Neural progenitor cell (in vitro differentiated cells): ENCODE measurements around the gene CNTN2.

Experiments used
- EZH2phosphoT487 ChIP-seq: fragments of 200-600 bp; sonication (generic); IDR thresholded peaks from 2 replicates; pipeline ENCODE4 v1.6.1; 2017; ENCODE audit warnings: antibody characterized with exemption
- TF ChIP-seq, protein P1 (sequence below): fragments of 200-600 bp; sonication (generic); IDR thresholded peaks from 2 replicates; pipeline ENCODE4 v1.5.1; 2017; ENCODE audit warnings: antibody characterized with exemption, mild to moderate bottlenecking

GRCh38 chr1:205004351-205004750 is 38.7 kb upstream of the CNTN2 start:
- TF ChIP-seq, protein P1, sequence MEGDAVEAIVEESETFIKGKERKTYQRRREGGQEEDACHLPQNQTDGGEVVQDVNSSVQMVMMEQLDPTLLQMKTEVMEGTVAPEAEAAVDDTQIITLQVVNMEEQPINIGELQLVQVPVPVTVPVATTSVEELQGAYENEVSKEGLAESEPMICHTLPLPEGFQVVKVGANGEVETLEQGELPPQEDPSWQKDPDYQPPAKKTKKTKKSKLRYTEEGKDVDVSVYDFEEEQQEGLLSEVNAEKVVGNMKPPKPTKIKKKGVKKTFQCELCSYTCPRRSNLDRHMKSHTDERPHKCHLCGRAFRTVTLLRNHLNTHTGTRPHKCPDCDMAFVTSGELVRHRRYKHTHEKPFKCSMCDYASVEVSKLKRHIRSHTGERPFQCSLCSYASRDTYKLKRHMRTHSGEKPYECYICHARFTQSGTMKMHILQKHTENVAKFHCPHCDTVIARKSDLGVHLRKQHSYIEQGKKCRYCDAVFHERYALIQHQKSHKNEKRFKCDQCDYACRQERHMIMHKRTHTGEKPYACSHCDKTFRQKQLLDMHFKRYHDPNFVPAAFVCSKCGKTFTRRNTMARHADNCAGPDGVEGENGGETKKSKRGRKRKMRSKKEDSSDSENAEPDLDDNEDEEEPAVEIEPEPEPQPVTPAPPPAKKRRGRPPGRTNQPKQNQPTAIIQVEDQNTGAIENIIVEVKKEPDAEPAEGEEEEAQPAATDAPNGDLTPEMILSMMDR: no peak
- no peak for TF ChIP-seq EZH2phosphoT487
